H54 (cell line): ENCODE results near the gene ATG10.

ENCODE experiments used
- DNase-seq: peaks from one replicate; pipeline ENCODE4 v3.0.0; 2011; ENCODE audit warnings: low spot score, mixed read lengths; ENCODE audit not compliant: insufficient read length
- FAIRE-seq: peaks from 3 replicates; lab custom pipeline; 2011; peaks lifted over from hg19 to GRCh38; lab: Jason Lieb, UNC
- POLR2A ChIP-seq: IDR thresholded peaks from 2 replicates; pipeline ENCODE4 v1.6.1; 2011; ENCODE audit warnings: low read depth, mild to moderate bottlenecking, low read length

The ATG10 gene

GRCh38 chr5:82197550-82197949 lies 225.7 kb downstream of the ATG10 start:
- DNase-seq: no peak
- no peak for FAIRE-seq
- no peak for TF ChIP-seq POLR2A

- no peak for DNase-seq
- FAIRE-seq: peak; percentile 43
- TF ChIP-seq POLR2A: no peak
These were observed 232.7 kb downstream of the ATG10 start for GRCh38 chr5:82204567-82204966.

GRCh38 chr5:82205005-82205404 lies 233.2 kb downstream of the ATG10 start:
- DNase-seq (no peak), FAIRE-seq (peak; percentile 45)
- TF ChIP-seq POLR2A: no peak

- FAIRE-seq: no peak
- TF ChIP-seq POLR2A: no peak
- DNase-seq: no peak
These were observed 236.5 kb downstream of the ATG10 start for GRCh38 chr5:82208371-82208770.

- no peak for TF ChIP-seq POLR2A
- FAIRE-seq: no peak
These were observed 240.2 kb downstream of the ATG10 start for GRCh38 chr5:82211855-82212572.

GRCh38 chr5:82217917-82218316 lies 246.1 kb downstream of the ATG10 start:
- no peak for TF ChIP-seq POLR2A
- no peak for FAIRE-seq

More at GRCh38 chr5:82211855-82212572, 240.2 kb downstream of the ATG10 start:
- no peak for DNase-seq

GRCh38 chr5:82218374-82219156 lies 246.7 kb downstream of the ATG10 start:
- DNase-seq (no peak), FAIRE-seq (no peak)
- TF ChIP-seq POLR2A: no peak

More at GRCh38 chr5:82217917-82218316, 246.1 kb downstream of the ATG10 start:
- no peak for DNase-seq

- DNase-seq (no peak), FAIRE-seq (no peak)
- TF ChIP-seq POLR2A: no peak
These were observed 249.2 kb downstream of the ATG10 start for GRCh38 chr5:82221020-82221419.

- FAIRE-seq (peak; percentile 6), DNase-seq (no peak)
- TF ChIP-seq POLR2A: no peak
These were observed 251.1 kb downstream of the ATG10 start for GRCh38 chr5:82222597-82223574.

GRCh38 chr5:82225525-82226172 lies 253.8 kb downstream of the ATG10 start:
- TF ChIP-seq POLR2A: no peak
- peak; percentile 96 for FAIRE-seq
- DNase-seq: peak; percentile 37

GRCh38 chr5:82234885-82235284 lies 263.1 kb downstream of the ATG10 start:
- TF ChIP-seq POLR2A: no peak

GRCh38 chr5:82244151-82244550 lies 272.3 kb downstream of the ATG10 start:
- FAIRE-seq: no peak
- TF ChIP-seq POLR2A: no peak
- DNase-seq: no peak

More at GRCh38 chr5:82234885-82235284, 263.1 kb downstream of the ATG10 start:
- no peak for DNase-seq
- no peak for FAIRE-seq
